ENCODE measurements around the gene POLR2E. TPM values are rescaled to one million over a fixed set of nuclear protein-coding genes. Genes with fewer than 3 reads are reported as not detected.

Gene POLR2E
- total RNA-seq, 1 donor from 2014 or later, result 173 TPM

DNA sequence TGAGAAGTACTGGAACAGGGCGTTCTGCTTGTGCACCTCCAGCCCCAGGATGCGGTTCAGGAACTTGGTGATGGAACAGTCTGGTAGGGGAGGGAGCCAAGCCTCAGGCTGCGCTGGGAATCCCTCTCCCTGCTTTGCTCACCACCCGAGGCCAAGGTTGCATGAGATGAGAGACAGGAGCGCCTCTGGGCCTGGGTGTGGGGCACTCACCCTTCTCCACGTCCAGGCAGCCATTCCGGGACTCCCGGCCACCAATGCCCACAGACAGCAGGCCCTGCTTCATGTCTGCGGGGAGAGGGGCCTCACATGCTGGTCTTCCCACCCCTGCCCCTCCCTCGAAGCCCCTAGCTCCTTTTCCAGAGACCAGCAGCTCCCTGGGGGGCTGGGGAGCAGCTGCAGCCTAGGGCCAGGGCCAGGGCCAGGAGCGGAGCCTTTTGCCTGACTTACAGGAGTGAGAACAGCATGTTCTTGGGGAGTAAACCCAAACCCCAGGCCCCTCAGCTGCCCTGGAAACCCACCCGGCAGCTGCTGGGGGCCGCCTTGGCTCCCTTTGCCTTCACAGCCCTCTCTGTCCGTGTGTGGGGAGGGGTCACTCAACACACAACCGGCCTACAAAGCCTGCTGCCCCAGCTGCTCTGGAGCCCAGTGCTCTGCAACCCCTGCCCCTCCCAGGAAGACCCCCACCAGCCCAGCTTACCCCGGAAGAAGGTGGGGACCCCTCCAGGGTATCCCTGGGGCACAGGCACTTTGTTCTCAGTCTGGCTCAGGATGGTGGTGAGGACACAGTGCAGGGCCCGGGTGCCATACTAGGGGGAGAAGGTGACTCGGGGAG is 15.8 kb upstream of the POLR2E start:
- Mint-ChIP-seq H3K36me3 (ENCODE audit: low read depth) (peaks cover 29% of the 10 kb centered on the region), H3K9me3 (no peaks in the 10 kb centered on the region), H3K4me3 (no peak overlapping the region), H3K27ac (no peak overlapping the region), H3K27me3 (no peaks in the 10 kb centered on the region), H3K4me1 (peaks cover 15% of the 10 kb centered on the region)
- TF ChIP-seq, protein P1, sequence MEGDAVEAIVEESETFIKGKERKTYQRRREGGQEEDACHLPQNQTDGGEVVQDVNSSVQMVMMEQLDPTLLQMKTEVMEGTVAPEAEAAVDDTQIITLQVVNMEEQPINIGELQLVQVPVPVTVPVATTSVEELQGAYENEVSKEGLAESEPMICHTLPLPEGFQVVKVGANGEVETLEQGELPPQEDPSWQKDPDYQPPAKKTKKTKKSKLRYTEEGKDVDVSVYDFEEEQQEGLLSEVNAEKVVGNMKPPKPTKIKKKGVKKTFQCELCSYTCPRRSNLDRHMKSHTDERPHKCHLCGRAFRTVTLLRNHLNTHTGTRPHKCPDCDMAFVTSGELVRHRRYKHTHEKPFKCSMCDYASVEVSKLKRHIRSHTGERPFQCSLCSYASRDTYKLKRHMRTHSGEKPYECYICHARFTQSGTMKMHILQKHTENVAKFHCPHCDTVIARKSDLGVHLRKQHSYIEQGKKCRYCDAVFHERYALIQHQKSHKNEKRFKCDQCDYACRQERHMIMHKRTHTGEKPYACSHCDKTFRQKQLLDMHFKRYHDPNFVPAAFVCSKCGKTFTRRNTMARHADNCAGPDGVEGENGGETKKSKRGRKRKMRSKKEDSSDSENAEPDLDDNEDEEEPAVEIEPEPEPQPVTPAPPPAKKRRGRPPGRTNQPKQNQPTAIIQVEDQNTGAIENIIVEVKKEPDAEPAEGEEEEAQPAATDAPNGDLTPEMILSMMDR (IDR thresholded peaks at IDR 0.05), result no peak
- intact Hi-C loops (cut with micrococcal nuclease), result loop anchor here (5.0 kb wide), 1 partner anchor 81 kb away; no protein-coding TSS in a partner anchor
- POLR2A ChIA-PET, result interaction anchor here (0.6 to 1.1 kb wide), 3 partner anchors 16 to 316 kb away, joined by 3 read pairs; no protein-coding TSS in a partner anchor
- CTCF ChIA-PET, result no interaction called here
- DNase-seq, result no peak
- no peak for ATAC-seq (ENCODE audit: low read depth)

GRCh38 chr19:1109697-1110671 is 14.8 kb upstream of the POLR2E start:
- no peak for ATAC-seq (ENCODE audit: low read depth)
- H3K9me3 Mint-ChIP-seq, result no peaks in the 10 kb centered on the region
- intact Hi-C loops (cut with micrococcal nuclease), result loop anchor here (5.0 to 10.0 kb wide), 2 partner anchors 82 to 185 kb away; partner anchors contain the start of gene ARID3A
- DNase-seq, result no peak
- TF ChIP-seq, protein P1 (IDR thresholded peaks at IDR 0.05), result no peak
- CTCF ChIA-PET, result no interaction called here
- H3K4me3 Mint-ChIP-seq, result no peak overlapping the region
- peaks cover 18% of the 10 kb centered on the region for H3K4me1 Mint-ChIP-seq
- peaks cover 25% of the 10 kb centered on the region for H3K36me3 Mint-ChIP-seq (ENCODE audit: low read depth)
- H3K27me3 Mint-ChIP-seq, result no peaks in the 10 kb centered on the region
- H3K27ac Mint-ChIP-seq, result no peak overlapping the region
- POLR2A ChIA-PET, result no interaction called here

GRCh38 chr19:1109032-1109551 is 13.9 kb upstream of the POLR2E start:
- Mint-ChIP-seq H3K4me3 (no peak overlapping the region), H3K27ac (no peak overlapping the region), H3K27me3 (no peaks in the 10 kb centered on the region), H3K4me1 (peaks cover 20% of the 10 kb centered on the region), H3K36me3 (ENCODE audit: low read depth) (peaks cover 25% of the 10 kb centered on the region), H3K9me3 (no peaks in the 10 kb centered on the region)
- no peak for ATAC-seq (ENCODE audit: low read depth)
- intact Hi-C loops (cut with micrococcal nuclease), result loop anchor here (10.0 kb wide), 1 partner anchor 184 kb away; the partner anchor contains the start of gene ARID3A
- TF ChIP-seq, protein P1 (IDR thresholded peaks at IDR 0.05), result no peak
- POLR2A ChIA-PET, result no interaction called here
- CTCF ChIA-PET, result no interaction called here
- no peak for DNase-seq

DNA sequence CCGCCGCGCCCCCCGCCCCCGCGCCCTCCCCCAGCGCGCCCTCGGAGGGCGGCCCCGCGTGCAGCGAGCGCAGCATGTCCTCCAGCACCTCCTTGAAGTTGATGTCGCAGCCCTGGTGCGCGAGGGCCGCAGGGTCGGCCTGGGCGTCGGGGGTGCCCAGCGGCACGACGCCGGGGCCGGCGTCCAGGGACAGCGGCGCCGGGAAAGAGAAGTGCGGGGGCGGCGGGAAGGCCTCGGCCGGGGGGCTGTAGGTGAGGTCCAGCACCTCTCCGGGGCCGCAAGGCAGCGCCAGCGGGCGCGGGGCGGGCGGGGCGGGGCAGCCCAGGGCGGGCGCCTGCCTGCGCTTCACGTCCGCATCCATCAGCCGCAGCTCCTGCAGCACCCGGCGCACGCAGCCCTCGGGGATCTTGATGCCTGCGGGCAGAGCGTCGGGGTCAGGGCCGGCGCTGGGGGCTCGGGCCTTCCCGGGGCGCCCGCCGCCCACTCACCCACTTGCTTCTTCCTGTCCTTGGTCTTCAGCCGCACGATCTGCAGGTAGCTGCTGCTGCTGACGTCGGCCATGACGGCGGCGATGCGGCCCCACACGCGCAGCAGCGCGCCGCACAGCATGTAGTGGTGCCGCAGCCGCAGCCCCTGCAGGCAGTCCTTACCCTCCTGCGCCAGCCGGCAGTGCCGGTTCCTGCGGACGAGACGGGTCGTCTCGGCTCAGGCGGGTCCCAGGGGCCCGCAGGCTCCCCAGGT is 13.3 kb upstream of the POLR2E start:
- no peak overlapping the region for H3K4me3 Mint-ChIP-seq
- ChIA-PET CTCF (no interaction called here), POLR2A (no interaction called here)
- intact Hi-C loops (cut with micrococcal nuclease), result loop anchor here (10.0 kb wide), 1 partner anchor 184 kb away; the partner anchor contains the start of gene ARID3A
- ATAC-seq (ENCODE audit: low read depth) (no peak), DNase-seq (no peak)
- no peak overlapping the region for H3K27ac Mint-ChIP-seq
- no peaks in the 10 kb centered on the region for H3K9me3 Mint-ChIP-seq
- no peaks in the 10 kb centered on the region for H3K27me3 Mint-ChIP-seq
- peaks cover 19% of the 10 kb centered on the region for H3K4me1 Mint-ChIP-seq
- TF ChIP-seq, protein P1 (IDR thresholded peaks at IDR 0.05), result no peak
- peaks cover 25% of the 10 kb centered on the region for H3K36me3 Mint-ChIP-seq (ENCODE audit: low read depth)
